Endothelial cell of umbilical vein (primary cell): ENCODE data around the gene RALB. TPM values are rescaled to one million over a fixed set of nuclear protein-coding genes. Genes with fewer than 3 reads are reported as not detected.

Experiments
- BruUV-seq: library from RNA; stranded (reverse); fragments of 400-500 nt; replicated peaks from 2 replicates; lab custom pipeline; 2021; lab: Mats Ljungman, UMichigan
- CTCF ChIA-PET: fragments of 300-600, 350-600 bp; sonication (Branson Sonifier 250); formaldehyde crosslinking; loops from one replicate; lab custom pipeline; 2021; ENCODE audit warnings: antibody characterized with exemption, inconsistent platforms; lab: Charles Lee
- POLR2A ChIA-PET: fragments of 300-600, 350-600 bp; sonication (Branson Sonifier 250); formaldehyde crosslinking; loops from one replicate; lab custom pipeline; 2021; ENCODE audit warnings: antibody characterized with exemption, inconsistent platforms; lab: Charles Lee
- DNase-seq: peaks from one replicate; pipeline ENCODE4 v3.0.0-alpha.2; 2011; ENCODE audit warnings: low read depth, low spot score
- FAIRE-seq: peaks from 2 replicates; lab custom pipeline; 2011; peaks lifted over from hg19 to GRCh38; lab: Jason Lieb, UNC
- H2AFZ ChIP-seq: 2 replicates; pipeline ENCODE4 v1.6.0; 2012; ENCODE audit warnings: low read depth, low read length, control low read depth, inconsistent platforms
- H3K27ac ChIP-seq: 2 replicates; pipeline ENCODE4 v1.5.1; 2011; ENCODE audit warnings: low read depth, mild to moderate bottlenecking, control low read depth, low read length, moderate library complexity; ENCODE audit not compliant: insufficient read depth
- H3K27me3 ChIP-seq, 2 experiments: 2 replicates each; pipeline versions ENCODE4 v1.6.0 to v1.6.1; 2011; ENCODE audit warnings: low read length in 2 of 2, mixed read lengths in 1 of 2; ENCODE audit not compliant: control insufficient read depth in 2 of 2, insufficient read depth in 2 of 2
- H3K36me3 ChIP-seq, 2 experiments: 2 replicates in 1 of 2; 3 replicates in 1 of 2; pipeline ENCODE4 v1.5.1; 2011; ENCODE audit warnings: low read length in 2 of 2, mild to moderate bottlenecking in 1 of 2, moderate library complexity in 1 of 2; ENCODE audit not compliant: control insufficient read depth in 2 of 2, insufficient read depth in 2 of 2; ENCODE audit errors: extremely low read depth in 1 of 2
- H3K4me1 ChIP-seq: 3 replicates; pipeline ENCODE4 v1.5.1; 2011; ENCODE audit warnings: mild to moderate bottlenecking, low read length; ENCODE audit not compliant: control insufficient read depth, insufficient read depth; ENCODE audit errors: extremely low read depth
- H3K4me2 ChIP-seq: 2 replicates; pipeline ENCODE4 v1.6.1; 2011; ENCODE audit warnings: low read length, control low read depth, mixed read lengths; ENCODE audit not compliant: insufficient read depth
- H3K4me3 ChIP-seq, 3 experiments: fragments of 200-600 bp in 1 of 3; sonication (generic), shearing (Covaris generic) in 1 of 3; replicated peaks in 1 of 3; 2 replicates each; pipeline ENCODE4 v1.5.1; 2011 to 2016; ENCODE audit warnings: control low read depth in 3 of 3, low read length in 3 of 3, mild to moderate bottlenecking in 2 of 3, inconsistent platforms in 1 of 3, low read depth in 1 of 3, moderate library complexity in 1 of 3; ENCODE audit not compliant: insufficient read depth in 1 of 3
- H3K79me2 ChIP-seq: 2 replicates; pipeline ENCODE4 v1.6.0; 2012; ENCODE audit warnings: low read length, inconsistent platforms; ENCODE audit not compliant: control insufficient read depth, insufficient read depth
- H3K9ac ChIP-seq: replicated peaks from 2 replicates; pipeline ENCODE3; 2011; ENCODE audit warnings: low read length, control low read depth; ENCODE audit not compliant: insufficient read depth; ENCODE audit errors: extremely low read depth
- H3K9me1 ChIP-seq: replicated peaks from 3 replicates; pipeline ENCODE4 v1.6.0; 2011; ENCODE audit warnings: mild to moderate bottlenecking, low read length; ENCODE audit not compliant: control insufficient read depth, insufficient read depth; ENCODE audit errors: extremely low read depth
- H3K9me3 ChIP-seq: replicated peaks from 2 replicates; pipeline ENCODE4 v1.5.1; 2012; ENCODE audit warnings: low read length, inconsistent platforms; ENCODE audit not compliant: control insufficient read depth, insufficient read depth
- H4K20me1 ChIP-seq: replicated peaks from 2 replicates; pipeline ENCODE3; 2011; ENCODE audit warnings: mild to moderate bottlenecking, low read length; ENCODE audit not compliant: control insufficient read depth, insufficient read depth; ENCODE audit errors: extremely low read depth
- EZH2 ChIP-seq: IDR thresholded peaks from 2 replicates; pipeline ENCODE4 v1.6.1; 2012; ENCODE audit warnings: borderline replicate concordance, low read depth, mild to moderate bottlenecking, moderate library complexity, low read length, inconsistent platforms; ENCODE audit not compliant: severe bottlenecking
- FOS ChIP-seq: IDR thresholded peaks from 2 replicates; pipeline ENCODE4 v1.6.1; 2011; ENCODE audit warnings: mild to moderate bottlenecking, low read length, moderate library complexity, borderline replicate concordance; ENCODE audit not compliant: insufficient read depth
- GATA2 ChIP-seq: IDR thresholded peaks from 2 replicates; pipeline ENCODE4 v1.7.0; 2011; ENCODE audit warnings: low read depth, mild to moderate bottlenecking, moderate library complexity, mixed read lengths, low read length; ENCODE audit not compliant: insufficient read length, insufficient read depth
- JUN ChIP-seq: IDR thresholded peaks from 2 replicates; pipeline ENCODE4 v1.6.1; 2011; ENCODE audit warnings: borderline replicate concordance, low read depth; ENCODE audit not compliant: insufficient read length, insufficient read depth
- MYC ChIP-seq: IDR thresholded peaks from one replicate; pipeline ENCODE4 v1.6.1; 2011; ENCODE audit warnings: mild to moderate bottlenecking, low read depth, low read length
- POLR2A ChIP-seq: IDR thresholded peaks from 2 replicates; pipeline ENCODE4 v1.6.1; 2012; ENCODE audit warnings: low read depth, mild to moderate bottlenecking, control low read depth, low read length
- POLR2AphosphoS5 ChIP-seq: IDR thresholded peaks from 2 replicates; pipeline ENCODE4 v1.6.1; 2012; ENCODE audit warnings: low read depth, mild to moderate bottlenecking, control low read depth, low read length, moderate library complexity; ENCODE audit not compliant: insufficient read depth
- dilution Hi-C: fragments of 300-500 bp; cut with MboI; formaldehyde crosslinking; loops from one replicate; pipeline ENCODE4 v1.15.0; 2019; ENCODE audit warnings: low sequenced_read_pairs; ENCODE audit not compliant: extremely low pct_ligation_motif_present
- intact Hi-C: fragments of 100-400 bp; cut with micrococcal nuclease; formaldehyde crosslinking; loops from one replicate; pipeline ENCODE4 v1.10.0; 2022
- polyA plus RNA-seq, 4 experiments: library from polyadenylated mRNA; depleted of rRNA in 3 of 4; stranded (reverse) in 3 of 4; unstranded in 1 of 4; fragments of >200 nt; gene quantifications; 2 replicates each; pipeline versions ENCODE4 v1.2.1 to v1.2.3, GENCODE V29; 2011 to 2012; ENCODE audit warnings: missing spikeins in 1 of 4
- total RNA-seq: library from RNA; stranded (reverse); gene quantifications from 2 replicates; pipeline ENCODE4 v1.2.3, GENCODE V29; 2021
- TF ChIP-seq, protein P1 (sequence below): IDR thresholded peaks from 2 replicates; pipeline ENCODE4 v1.6.1; 2011; ENCODE audit not compliant: insufficient read depth, insufficient read length
- TF ChIP-seq, protein P2 (sequence below), 2 donors: IDR thresholded peaks; 1 replicate in 1 of 2; 2 replicates in 1 of 2; pipeline ENCODE4 v1.5.1; 2011; ENCODE audit warnings: low read length in 2 of 2, mild to moderate bottlenecking in 2 of 2, moderate library complexity in 2 of 2, control low read depth in 1 of 2, inconsistent platforms in 1 of 2, low read depth in 1 of 2; ENCODE audit not compliant: insufficient read depth in 1 of 2; ENCODE audit errors: extremely low read depth in 1 of 2

Gene RALB
- total and polyA plus RNA-seq, 2 donors (not counting 3 experiments of a cell fraction or from before 2014, with no cell fraction given), result 105 to 115 TPM

GRCh38 chr2:120219291-120219690 is 33.4 kb upstream of the RALB start:
- H3K79me2 ChIP-seq, result peaks cover 11% of the 10 kb centered on the region
- H3K9me1 ChIP-seq, result no peaks in the 10 kb centered on the region
- H4K20me1 ChIP-seq, result no peaks in the 10 kb centered on the region
- dilution Hi-C loops, result no loop called here
- no peaks in the 10 kb centered on the region for H3K9me3 ChIP-seq
- H3K27me3 ChIP-seq, result no peaks in the 10 kb centered on the region
- no peak overlapping the region for H3K9ac ChIP-seq
- no peak for FAIRE-seq
- no peak overlapping the region for H2AFZ ChIP-seq
- H3K4me3 ChIP-seq, result no peak overlapping the region
- TF ChIP-seq GATA2, result no peak
- no peak for TF ChIP-seq EZH2
- no peak for TF ChIP-seq FOS
- TF ChIP-seq MYC, result no peak
- TF ChIP-seq POLR2AphosphoS5, result no peak
- TF ChIP-seq JUN, result no peak
- TF ChIP-seq, protein P1, sequence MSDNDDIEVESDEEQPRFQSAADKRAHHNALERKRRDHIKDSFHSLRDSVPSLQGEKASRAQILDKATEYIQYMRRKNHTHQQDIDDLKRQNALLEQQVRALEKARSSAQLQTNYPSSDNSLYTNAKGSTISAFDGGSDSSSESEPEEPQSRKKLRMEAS, result no peak
- no peak for TF ChIP-seq POLR2A
- TF ChIP-seq, protein P2, sequence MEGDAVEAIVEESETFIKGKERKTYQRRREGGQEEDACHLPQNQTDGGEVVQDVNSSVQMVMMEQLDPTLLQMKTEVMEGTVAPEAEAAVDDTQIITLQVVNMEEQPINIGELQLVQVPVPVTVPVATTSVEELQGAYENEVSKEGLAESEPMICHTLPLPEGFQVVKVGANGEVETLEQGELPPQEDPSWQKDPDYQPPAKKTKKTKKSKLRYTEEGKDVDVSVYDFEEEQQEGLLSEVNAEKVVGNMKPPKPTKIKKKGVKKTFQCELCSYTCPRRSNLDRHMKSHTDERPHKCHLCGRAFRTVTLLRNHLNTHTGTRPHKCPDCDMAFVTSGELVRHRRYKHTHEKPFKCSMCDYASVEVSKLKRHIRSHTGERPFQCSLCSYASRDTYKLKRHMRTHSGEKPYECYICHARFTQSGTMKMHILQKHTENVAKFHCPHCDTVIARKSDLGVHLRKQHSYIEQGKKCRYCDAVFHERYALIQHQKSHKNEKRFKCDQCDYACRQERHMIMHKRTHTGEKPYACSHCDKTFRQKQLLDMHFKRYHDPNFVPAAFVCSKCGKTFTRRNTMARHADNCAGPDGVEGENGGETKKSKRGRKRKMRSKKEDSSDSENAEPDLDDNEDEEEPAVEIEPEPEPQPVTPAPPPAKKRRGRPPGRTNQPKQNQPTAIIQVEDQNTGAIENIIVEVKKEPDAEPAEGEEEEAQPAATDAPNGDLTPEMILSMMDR (IDR thresholded peaks at IDR 0.05; ENCODE audit: extremely low read depth in 1 of 2, insufficient read depth in 1 of 2, low read depth in 1 of 2, low read length in 2 of 2), result no peak
- peaks cover 0 to 5% of the 10 kb centered on the region in 2 experiments for H3K36me3 ChIP-seq
- no peak overlapping the region for H3K27ac ChIP-seq
- peaks cover 17% of the 10 kb centered on the region for H3K4me1 ChIP-seq
- BruUV-seq, result no TSS peak
- ChIA-PET POLR2A (no interaction called here), CTCF (interaction anchor here (0.7 to 1.3 kb wide), 4 partner anchors 9 to 44 kb away, joined by 3 to 4 read pairs (median 4); no protein-coding TSS in a partner anchor)
- intact Hi-C loops, result no loop called here
- no peak for DNase-seq
- no peak overlapping the region for H3K4me2 ChIP-seq
